ENCODE data around the gene CBR1. TPM values are rescaled to one million over a fixed set of nuclear protein-coding genes. Genes with fewer than 3 reads are reported as not detected.

Gene CBR1
- total RNA-seq, 1 donor from 2014 or later: 20.3 TPM

DNA sequence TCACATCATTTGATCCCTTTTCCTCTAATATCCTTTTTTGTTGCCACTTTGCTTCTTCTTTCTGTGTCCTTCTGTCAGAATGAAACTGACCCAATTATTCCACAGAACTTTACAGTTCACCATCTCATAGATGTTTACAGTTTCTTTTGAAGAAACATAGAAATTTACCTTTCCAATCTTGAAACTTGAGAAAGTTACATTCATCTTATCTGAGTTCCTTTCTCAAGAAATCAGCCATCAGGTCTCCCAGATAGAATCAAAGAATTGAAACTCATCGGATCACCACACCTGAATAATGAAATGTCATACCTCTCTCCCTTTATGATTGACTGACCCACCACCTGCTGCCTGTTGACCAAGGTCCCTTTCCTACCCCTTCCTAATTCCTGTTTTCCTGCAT is 23.7 kb downstream of the CBR1 start:
- Mint-ChIP-seq H3K36me3 (ENCODE audit: low read depth, unreplicated experiment) (peaks cover 1% of the 10 kb centered on the region), H3K27ac (ENCODE audit: unreplicated experiment) (no peak overlapping the region), H3K4me1 (ENCODE audit: low read depth, unreplicated experiment) (peaks cover 13% of the 10 kb centered on the region), H3K4me3 (ENCODE audit: unreplicated experiment) (no peak overlapping the region), H3K9me3 (ENCODE audit: unreplicated experiment) (peaks cover 9% of the 10 kb centered on the region), H3K27me3 (ENCODE audit: low read depth, unreplicated experiment) (no peaks in the 10 kb centered on the region)
- H3K4me3 ChIP-seq (ENCODE audit: insufficient read depth, low read depth, low read length): no peak overlapping the region
- H3K4me1 ChIP-seq (ENCODE audit: insufficient read depth, low read length): peaks cover 9% of the 10 kb centered on the region
- H3K9me3 ChIP-seq (ENCODE audit: insufficient read depth, low read depth, low read length): peaks cover 7% of the 10 kb centered on the region
- no peaks in the 10 kb centered on the region for H4K20me1 ChIP-seq (ENCODE audit: insufficient read depth, low read length)
- no peak for FAIRE-seq
- no peak overlapping the region for H3K4me2 ChIP-seq (ENCODE audit: low read length)
- H2AFZ ChIP-seq (ENCODE audit: low read depth, low read length): no peak overlapping the region
- no peak for DNase-seq (ENCODE audit: low read depth)
- TF ChIP-seq EZH2 (IDR thresholded peaks at IDR 0.05; ENCODE audit: insufficient read depth, low read length): no peak
- TF ChIP-seq, protein P1, sequence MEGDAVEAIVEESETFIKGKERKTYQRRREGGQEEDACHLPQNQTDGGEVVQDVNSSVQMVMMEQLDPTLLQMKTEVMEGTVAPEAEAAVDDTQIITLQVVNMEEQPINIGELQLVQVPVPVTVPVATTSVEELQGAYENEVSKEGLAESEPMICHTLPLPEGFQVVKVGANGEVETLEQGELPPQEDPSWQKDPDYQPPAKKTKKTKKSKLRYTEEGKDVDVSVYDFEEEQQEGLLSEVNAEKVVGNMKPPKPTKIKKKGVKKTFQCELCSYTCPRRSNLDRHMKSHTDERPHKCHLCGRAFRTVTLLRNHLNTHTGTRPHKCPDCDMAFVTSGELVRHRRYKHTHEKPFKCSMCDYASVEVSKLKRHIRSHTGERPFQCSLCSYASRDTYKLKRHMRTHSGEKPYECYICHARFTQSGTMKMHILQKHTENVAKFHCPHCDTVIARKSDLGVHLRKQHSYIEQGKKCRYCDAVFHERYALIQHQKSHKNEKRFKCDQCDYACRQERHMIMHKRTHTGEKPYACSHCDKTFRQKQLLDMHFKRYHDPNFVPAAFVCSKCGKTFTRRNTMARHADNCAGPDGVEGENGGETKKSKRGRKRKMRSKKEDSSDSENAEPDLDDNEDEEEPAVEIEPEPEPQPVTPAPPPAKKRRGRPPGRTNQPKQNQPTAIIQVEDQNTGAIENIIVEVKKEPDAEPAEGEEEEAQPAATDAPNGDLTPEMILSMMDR (IDR thresholded peaks at IDR 0.05; ENCODE audit: insufficient read depth, low read depth, low read length): no peak
- no peaks in the 10 kb centered on the region for H3K79me2 ChIP-seq (ENCODE audit: insufficient read depth, low read length)
- no peaks in the 10 kb centered on the region for H3K36me3 ChIP-seq (ENCODE audit: insufficient read depth, low read length)
- H3K9ac ChIP-seq (ENCODE audit: low read length): no peak overlapping the region
- H3K27ac ChIP-seq (ENCODE audit: low read depth, low read length): no peak overlapping the region
- no peaks in the 10 kb centered on the region for H3K27me3 ChIP-seq (ENCODE audit: insufficient read depth, low read length)

DNA sequence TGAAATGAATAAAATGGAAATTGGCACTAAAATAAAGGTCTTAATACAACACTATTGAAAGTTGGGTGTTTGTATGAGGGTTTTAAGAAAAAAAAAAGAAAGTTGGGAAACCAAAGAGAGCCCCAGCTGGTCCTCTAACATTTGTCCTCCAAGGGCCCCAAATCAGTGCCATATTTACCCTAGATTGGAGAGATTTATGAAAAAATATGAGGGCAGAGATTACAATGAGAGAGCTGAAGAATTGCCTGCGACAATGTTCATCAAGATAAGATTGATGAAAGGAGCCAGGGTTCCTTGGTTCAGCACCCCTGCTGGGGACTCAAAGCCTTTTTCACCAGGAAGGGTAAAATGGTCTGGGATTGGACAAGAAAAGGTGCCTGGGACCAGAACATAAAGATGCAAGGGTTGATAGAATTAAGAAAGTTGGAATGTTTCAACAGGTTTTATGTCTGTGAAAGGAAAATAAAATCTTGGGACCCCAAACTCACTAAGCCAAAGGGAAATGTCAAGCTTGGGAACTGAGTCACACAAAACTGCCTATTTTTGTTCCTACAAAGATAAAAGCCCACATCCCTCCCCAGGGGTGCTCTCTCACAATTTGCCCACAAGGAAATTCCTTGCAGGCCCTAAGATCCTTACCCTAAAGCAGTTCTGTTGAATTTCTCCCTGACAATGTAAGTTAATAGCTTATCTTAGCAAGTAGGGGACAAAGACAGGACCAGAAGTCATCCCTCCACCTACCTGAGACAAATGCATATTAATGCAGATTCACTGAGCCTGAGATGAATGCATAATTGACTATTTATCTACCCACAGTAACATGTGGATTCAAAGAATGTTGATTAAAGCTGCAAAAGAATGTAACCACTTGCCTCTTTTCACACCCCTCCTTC is 26.8 kb downstream of the CBR1 start:
- H3K9me3 ChIP-seq (ENCODE audit: insufficient read depth, low read depth, low read length): peaks cover 7% of the 10 kb centered on the region
- no peaks in the 10 kb centered on the region for H4K20me1 ChIP-seq (ENCODE audit: insufficient read depth, low read length)
- H3K27ac ChIP-seq (ENCODE audit: low read depth, low read length): no peak overlapping the region
- no peak for DNase-seq (ENCODE audit: low read depth)
- H3K36me3 ChIP-seq (ENCODE audit: insufficient read depth, low read length): no peaks in the 10 kb centered on the region
- Mint-ChIP-seq H3K27ac (ENCODE audit: unreplicated experiment) (no peak overlapping the region), H3K36me3 (ENCODE audit: low read depth, unreplicated experiment) (peaks cover 1% of the 10 kb centered on the region), H3K27me3 (ENCODE audit: low read depth, unreplicated experiment) (peaks cover 19% of the 10 kb centered on the region), H3K9me3 (ENCODE audit: unreplicated experiment) (peaks cover 9% of the 10 kb centered on the region), H3K4me3 (ENCODE audit: unreplicated experiment) (no peak overlapping the region), H3K4me1 (ENCODE audit: low read depth, unreplicated experiment) (peaks cover 13% of the 10 kb centered on the region)
- no peak for FAIRE-seq
- H3K4me1 ChIP-seq (ENCODE audit: insufficient read depth, low read length): peaks cover 9% of the 10 kb centered on the region
- H3K4me3 ChIP-seq (ENCODE audit: insufficient read depth, low read depth, low read length): no peak overlapping the region
- no peaks in the 10 kb centered on the region for H3K27me3 ChIP-seq (ENCODE audit: insufficient read depth, low read length)
- no peak overlapping the region for H3K4me2 ChIP-seq (ENCODE audit: low read length)
- H3K79me2 ChIP-seq (ENCODE audit: insufficient read depth, low read length): no peaks in the 10 kb centered on the region
- H3K9ac ChIP-seq (ENCODE audit: low read length): no peak overlapping the region
- TF ChIP-seq, protein P1 (IDR thresholded peaks at IDR 0.05; ENCODE audit: insufficient read depth, low read depth, low read length): no peak
- no peak for TF ChIP-seq EZH2 (IDR thresholded peaks at IDR 0.05; ENCODE audit: insufficient read depth, low read length)
- H2AFZ ChIP-seq (ENCODE audit: low read depth, low read length): no peak overlapping the region

Data from astrocyte (in vitro differentiated cells and primary cell).